Hematopoietic multipotent progenitor cell treated with erythropoietin and hydrocortisone succinate and interleukin-3 and kit ligand, for 17 days (in vitro differentiated cells): ENCODE measurements around the gene TLCD1.
"Not testable (repeated sequence)": the region's sequence is repeated elsewhere in the genome, so short reads cannot be mapped to it uniquely, and the experiment has no call there.

Experiments used
- DNase-seq: peaks from one replicate; pipeline ENCODE4 v3.0.0-alpha.2; 2015; ENCODE audit warnings: low spot score

TLCD1 gene

DNA sequence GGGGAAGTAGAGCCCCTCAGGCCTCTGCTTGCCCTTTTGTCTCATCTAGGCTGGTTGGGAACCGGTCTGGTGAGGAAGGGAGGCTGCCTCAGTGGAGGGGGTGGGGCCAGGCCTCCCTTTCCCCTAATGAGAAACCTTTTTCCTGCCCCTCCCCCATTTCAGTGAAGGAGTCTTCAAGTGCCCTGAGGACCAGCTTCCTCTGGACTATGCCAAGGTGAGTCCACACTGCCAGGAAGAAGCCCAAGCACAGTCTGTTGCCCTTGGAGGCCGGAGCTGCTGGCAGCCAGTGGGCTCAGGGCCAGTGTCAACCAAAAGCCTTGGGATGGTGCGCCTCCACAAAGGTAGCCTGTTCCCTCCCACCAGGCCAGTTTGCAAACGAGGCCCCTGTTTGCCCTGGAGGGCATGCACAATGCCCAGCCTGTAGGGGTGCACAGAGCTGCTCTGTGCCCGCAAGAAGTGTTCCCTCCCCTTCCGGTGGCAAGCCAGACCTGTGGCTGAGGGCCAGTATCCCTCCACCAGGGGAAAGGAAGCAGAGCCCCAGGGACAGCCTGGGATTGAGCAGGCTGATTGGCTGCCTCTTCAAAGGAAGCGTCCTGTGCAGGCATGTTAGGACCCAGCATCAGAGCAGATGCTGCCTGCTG is 21.1 kb upstream of the TLCD1 start:
- no peak for DNase-seq

DNA sequence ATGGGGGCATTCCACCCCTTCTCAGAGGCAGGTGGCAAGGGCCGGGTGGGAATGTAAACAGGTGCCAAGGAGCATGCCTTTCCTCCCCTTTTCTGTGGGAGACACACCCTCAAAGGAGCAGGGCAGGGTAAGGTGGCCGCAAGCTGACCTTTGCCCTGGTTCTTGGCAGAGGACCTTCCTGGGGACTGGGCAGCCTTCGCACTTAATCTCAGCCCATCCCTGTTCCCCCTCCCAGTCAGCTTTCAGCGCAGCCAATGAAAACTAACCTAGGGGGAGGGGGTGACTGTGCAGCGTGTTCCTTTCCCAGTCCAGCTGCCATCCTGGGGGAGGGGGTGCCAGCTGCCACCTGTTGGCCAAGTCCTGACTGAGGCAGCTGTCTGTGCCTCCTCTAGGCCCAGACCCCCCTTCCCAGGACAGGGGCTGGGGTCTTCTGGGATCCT is 20.6 kb upstream of the TLCD1 start:
- DNase-seq = no peak

DNA sequence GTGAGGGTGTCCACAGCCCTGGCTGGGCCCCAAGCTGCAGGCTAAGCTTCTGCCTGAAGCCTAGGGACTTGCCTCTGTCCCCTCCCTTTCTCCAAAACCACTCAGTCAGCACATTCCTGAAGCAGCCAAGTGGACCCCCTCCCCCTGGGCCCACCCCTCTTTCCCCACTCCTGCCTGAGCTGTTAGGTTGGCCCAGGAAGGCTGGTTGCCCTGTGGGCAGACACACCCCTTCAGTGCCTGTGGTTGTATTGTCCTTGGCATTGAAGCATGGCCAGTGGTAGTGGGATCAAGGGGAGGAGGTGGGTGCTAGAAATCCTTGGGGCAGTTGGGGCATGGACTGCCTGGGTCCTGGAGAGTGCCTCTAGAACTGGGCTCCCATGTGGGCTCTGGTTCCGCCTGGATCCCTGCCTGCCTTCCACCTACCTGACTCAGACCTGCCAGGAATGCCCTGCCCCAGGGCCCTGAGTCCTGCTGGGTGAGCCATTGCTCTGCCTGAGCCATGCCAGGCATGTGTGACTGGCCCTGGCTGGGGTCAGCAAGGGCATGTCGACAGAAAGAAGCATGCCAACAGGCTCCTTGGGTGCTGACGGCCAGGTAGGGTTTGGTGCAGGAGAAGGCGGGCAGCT is 19.9 kb upstream of the TLCD1 start:
- DNase-seq = no peak

DNA sequence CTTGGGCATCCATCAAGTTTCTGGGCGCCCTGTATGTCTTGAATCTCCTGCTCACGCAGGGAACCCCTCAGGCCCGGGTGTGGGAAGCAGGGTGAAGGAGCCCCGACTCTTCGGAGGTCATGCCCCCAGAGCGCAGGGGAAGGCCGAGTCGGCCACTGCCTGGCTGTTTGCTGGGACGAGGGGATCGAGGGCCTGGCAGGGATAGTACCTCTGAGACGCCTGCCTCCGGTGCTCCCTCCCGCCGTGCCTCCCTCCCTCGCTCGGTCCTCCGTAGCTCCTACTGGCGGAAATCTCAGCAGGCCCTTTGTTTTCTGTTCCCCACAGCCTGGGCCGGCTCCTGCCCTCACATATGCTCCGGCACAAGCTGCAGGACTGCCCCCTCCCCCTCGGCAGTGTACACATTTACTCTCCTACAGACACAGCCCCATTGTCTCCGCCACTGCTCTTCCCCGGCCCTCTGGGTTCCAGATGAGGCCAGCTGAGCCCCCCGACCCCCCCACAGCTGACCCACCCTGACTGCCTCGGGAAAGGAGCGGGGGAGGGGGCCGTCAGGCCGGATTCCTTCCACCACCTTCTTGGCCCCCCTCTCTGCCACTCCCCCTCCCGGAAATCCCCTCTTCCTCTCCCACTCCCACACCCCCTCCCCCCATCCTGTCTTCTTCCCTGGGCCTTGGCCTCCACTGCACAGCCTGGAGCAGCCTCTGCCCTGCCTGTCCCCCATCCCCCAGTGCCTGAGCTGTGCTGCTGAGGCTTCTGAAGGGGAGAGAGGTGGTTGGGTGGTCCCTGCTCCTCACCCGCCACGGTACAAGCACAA is 19.1 kb upstream of the TLCD1 start:
- no peak for DNase-seq

DNA sequence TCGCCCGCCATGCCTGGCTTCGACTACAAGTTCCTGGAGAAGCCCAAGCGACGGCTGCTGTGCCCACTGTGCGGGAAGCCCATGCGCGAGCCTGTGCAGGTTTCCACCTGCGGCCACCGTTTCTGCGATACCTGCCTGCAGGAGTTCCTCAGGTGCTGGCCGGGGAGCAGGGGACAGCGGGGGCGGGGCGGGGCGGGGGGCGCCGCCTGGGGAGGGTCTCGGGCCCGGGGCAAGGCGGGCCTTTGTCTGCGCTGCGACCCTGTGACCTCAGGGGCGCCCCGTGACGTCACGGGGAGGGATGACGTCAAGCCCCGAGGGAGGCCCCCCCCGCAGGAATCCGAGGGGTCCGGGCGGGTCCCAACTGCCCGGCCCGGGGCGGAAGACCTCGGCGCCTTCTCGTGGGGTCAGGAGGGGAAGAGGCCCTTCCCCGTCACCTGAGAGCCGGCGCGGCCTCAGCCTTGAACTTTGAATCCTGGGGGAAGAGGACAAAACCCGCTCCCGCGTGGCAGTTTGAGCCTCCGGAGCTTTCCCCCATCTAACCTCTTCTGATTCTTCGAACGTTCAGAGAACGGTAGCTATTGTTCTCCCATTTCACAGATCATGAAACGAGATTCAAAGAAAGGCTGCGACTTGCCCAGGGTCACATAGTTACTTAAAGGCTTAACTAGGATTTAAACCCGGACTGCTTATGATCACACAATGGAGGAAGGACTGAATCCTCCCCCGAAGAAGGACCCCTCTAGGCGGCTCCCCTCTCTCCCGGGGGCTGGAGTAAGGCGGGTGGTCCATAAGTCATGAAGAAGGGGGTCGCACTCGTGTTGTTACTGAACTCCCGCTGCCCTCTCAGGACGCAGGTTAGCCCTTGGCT is 18.3 kb upstream of the TLCD1 start:
- peak; percentile 65 for DNase-seq

DNA sequence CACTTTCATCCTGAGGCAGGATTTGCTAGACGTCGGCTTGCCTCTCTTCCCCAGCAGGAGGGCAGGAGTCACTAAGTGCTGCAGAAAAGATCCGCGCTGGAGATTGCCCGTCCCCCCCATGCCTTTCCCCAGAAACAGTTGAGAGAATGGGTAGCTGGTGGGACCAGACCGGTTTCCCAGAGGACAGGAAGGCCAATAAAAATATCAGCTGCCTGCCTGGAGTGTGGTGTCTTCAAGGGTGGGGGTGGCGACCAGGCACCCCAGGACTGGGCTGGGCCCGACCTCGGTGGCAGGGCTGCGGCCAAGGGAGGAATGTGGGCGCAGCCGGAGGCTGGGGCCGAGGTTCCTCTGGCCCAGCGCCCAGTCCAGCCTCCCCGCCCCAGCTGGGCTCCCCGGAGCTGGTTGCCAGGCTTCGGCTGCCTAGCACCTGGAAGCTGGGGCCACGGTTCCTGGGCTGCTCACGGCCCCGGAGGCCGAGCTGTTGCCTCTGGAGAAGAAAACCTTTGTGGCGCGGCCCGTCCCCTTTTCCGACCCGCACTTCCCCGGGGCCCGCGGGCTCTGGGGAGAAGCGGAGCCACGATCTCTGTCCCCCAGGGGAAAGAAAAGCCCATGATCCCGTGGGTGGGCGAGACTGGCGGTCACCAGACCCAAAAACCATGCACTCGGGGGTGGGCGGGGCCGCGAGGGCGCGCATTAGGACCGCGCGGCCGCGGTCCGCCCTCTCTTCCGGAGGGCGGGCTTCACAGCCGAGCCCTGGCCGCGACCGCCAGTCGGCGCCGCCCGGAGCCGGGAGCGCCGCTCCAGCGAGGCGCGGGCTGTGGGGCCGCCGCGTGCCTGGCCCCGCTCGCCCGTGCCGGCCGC is 17.4 kb upstream of the TLCD1 start, which contains the start of gene TRAF4:
Gene TRAF4, plus strand, starts transcription at position 769 of the 861 bp plus-strand sequence. CDS start 102 bp downstream, outside the sequence.
- DNase-seq = peak; percentile 77

DNA sequence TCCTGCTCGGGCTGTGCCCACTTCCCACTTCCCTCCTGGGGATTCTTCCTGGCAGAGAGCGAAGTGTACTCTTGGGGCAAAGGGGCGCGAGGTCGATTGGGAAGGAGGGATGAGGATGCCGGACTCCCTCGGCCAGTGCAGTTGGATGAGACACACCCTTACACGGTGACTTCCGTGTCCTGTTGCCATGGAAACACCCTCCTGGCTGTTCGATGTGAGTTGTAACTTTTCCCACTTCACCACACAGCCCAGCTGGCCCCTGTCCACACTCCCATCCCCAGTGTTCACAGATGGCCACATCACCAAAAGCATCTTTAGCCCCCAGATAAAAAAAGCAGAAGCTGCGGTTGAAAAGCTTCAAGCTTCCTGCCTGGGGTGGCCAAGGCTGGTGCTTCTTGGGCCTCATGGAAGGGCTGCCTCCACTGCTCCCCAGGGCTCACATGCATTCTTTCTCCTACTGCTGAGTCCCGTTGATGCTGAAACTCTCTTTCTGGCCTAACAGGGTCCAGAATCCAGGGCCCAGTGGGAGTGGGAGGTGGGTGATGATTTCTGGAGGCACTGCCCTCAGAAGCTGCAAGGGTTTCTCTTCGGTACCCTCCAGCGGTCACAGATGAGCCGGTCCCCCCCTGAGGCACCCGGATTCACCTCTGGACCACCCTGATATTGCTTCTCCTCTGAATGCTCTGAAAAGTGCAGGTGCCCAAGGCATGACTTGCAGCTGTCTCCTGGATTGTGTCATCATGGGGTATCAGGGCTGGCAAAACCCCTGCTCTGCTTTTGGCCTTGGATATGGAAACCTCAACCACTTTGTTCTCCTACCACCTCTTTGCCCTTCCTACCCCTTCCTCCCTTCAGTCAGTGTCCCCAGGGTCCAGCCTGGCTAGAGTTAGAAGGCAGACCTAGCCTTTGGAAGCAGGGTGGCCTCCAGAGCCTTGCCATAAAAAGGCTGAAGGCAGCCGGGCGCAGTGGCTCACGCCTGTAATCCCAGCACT is 15.6 kb upstream of the TLCD1 start:
- no peak for DNase-seq

DNA sequence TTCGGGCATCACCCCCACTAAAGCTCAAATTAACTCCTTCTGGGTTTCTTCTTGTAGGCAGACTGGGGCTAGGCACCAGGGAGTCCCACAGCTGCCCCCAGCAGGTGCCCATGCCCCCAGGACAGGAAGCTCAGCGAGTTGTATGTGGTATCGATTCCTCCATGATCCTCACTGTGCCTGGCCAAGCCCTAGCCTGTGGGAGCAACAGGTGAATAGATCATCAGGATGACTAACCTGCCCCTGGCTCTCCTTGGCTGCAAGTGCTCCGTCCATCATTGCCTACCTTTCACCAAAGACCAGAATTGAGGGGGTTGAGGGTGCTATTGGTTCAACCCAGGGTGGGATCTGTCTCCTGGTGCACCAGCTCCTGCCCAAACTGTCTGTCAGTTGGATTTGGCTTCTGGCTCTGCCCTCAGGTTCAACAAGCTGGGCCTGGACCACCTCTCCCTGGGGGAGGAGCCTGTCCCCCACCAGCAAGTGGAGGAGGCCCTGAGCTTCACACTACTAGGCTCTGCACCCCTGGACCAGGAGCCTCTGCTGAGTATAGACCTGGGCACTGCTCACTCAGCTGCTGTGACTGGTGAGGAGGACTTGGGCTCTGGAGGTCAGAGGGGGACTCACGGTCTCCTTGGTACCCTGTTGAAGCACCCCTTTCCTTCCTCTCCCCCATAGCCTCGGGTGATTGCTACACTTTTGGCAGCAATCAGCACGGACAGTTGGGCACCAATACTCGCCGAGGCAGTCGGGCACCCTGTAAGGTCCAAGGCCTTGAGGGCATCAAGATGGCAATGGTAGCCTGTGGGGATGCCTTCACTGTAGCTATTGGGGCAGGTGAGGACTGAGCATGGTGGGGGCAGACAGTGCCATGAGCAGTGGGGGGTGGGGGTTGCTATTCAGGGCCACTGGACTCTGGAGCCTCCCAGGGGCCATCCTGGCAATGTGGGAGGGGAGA is 14.6 kb upstream of the TLCD1 start:
- no peak for DNase-seq

DNA sequence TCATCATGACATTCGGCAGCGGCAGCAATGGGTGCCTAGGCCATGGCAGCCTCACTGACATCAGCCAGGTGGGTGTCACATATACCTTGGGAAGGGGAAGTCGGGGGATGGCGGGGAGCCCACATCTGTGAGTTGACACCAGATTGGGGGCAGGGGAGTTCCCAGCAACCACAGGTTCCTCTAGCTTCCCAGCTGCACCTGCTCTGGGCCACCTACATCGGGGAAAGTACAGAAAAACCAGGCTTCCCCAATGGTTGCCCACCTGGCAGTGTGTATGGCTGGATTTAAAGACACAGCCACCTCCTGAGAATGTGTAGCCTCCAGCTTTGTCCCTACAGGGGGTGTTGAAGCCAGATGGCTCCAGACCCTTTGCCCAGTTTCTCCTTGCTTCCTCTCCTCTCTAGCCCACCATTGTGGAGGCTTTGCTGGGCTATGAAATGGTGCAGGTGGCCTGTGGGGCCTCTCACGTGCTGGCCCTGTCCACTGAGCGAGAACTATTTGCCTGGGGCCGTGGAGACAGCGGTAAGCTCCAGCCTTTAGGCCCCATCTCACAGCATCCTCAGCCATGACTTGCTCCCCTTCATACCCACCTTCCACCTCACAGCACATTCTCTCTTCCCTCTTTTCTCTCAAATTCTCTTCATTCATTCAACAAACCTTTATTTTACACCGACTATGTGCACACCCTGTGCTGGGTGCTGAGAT is 12.8 kb upstream of the TLCD1 start:
- DNase-seq = no peak

DNA sequence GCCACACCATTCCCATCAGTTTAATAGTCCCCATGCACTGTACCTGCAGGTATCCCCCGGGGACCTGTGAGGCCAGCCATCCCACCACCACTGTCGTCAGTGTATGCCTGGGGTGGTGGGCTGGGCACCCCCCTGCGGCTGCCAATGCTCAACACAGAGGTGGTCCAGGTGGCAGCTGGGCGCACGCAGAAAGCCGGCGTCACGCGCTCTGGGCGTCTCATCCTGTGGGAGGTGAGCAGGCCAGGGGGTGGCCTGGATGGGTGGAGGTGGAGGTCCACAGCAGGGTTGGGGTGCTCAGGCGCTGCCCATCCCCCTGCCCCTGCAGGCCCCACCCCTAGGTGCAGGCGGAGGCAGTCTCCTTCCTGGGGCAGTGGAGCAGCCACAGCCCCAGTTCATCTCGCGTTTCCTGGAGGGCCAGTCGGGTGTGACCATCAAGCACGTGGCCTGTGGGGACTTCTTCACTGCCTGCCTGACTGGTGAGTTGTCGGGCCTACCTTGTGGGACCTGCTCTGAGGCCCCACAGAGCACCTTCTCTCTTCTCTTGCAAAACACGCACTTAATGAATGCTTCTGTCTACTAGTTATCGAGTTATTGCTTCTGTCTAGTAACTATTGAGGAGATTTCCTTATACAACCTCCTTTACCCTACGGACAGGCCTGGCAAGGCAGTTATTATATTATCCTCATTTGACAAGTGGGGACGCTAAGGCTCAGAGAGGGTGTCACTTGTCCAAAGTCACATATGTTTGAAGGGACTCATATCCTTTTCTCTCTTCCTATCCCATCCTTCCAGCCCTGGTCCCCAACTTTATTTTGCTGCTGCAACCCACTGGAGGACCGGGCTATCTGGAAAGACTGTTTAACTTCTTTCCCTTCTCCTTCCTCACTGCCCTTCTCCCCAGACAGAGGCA is 12.0 kb upstream of the TLCD1 start:
- no peak for DNase-seq

DNA sequence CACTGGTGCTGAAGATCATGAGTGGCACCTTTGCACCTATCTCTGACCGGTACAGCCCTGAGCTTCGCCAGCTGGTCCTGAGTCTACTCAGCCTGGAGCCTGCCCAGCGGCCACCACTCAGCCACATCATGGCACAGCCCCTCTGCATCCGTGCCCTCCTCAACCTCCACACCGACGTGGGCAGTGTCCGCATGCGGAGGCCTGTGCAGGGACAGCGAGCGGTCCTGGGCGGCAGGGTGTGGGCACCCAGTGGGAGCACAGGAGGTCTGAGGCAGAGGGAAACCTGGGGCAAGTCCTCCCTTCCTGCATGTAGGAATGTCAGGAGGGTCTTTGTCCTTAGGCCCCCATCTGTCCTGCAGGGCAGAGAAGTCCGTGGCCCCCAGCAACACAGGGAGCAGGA is 11.3 kb upstream of the TLCD1 start:
- no peak for DNase-seq

DNA sequence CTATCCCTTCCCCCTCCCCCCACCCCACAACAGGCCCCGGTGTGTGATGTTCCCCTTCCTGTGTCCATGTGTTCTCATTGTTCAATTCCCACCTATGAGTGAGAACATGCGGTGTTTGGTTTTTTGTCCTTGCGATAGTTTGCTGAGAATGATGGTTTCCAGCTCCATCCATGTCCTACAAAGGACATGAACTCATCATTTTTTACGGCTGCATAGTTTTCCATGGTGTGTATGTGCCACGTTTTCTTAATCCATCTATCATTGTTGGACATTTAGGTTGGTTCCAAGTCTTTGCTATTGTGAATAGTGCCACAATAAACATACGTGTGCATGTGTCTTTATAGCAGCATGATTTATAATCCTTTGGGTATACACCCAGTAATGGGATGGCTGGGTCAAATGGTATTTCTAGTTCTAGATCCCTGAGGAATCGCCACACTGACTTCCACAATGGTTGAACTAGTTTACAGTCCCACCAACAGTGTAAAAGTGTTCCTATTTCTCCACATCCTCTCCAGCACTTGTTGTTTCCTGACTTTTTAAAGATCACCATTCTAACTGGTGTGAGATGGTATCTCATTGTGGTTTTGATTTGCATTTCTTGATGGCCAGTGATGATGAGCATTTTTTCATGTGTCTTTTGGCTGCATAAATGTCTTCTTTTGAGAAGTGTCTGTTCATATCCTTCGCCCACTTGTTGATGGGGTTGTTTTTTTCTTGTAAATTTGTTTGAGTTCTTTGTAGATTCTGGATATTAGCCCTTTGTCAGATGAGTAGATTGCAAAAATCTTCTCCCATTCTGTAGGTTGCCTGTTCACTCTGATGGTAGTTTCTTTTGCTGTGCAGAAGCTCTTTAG is 10.1 kb upstream of the TLCD1 start:
- DNase-seq = not testable (repeated sequence)

DNA sequence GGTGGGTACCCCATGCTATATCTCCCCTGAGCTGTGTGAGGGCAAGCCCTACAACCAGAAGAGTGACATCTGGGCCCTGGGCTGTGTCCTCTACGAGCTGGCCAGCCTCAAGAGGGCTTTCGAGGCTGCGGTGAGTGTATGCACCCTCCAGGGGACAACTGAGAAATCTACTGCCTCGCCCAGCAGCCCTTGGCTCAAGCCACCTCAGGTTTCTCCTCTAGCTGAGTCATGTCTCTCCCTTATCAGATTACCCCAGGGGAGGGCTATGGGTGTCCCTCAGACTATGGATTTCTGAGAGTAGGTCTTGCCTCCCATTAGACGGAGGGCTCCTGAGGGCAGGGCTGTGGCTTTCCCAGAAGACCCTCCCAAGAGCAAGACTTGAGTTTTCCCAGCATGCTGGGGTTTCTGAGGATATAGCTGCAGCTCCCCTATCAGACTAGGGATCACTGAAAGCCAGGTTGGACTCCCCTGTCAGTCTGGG is 9.2 kb upstream of the TLCD1 start:
- DNase-seq = peak; percentile 80

DNA sequence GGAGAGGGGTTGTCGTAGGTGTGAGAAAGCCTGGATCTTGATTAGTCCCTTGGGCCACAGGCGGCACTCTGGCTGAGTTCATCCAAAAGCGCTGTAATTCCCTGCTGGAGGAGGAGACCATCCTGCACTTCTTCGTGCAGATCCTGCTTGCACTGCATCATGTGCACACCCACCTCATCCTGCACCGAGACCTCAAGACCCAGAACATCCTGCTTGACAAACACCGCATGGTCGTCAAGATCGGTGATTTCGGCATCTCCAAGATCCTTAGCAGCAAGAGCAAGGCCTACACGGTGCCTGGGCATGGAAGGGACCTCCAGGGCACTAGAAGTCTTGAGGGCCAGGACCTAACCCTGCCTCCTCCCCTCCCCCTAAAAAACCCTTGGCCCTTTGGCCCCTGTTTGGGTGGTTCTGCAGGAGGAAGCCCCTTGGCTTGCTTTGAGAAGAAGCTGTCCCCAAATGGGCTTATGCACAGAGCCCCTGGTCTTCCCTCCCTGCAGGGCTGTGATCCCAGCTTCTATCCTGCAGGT is 8.7 kb upstream of the TLCD1 start:
- no peak for DNase-seq

DNA sequence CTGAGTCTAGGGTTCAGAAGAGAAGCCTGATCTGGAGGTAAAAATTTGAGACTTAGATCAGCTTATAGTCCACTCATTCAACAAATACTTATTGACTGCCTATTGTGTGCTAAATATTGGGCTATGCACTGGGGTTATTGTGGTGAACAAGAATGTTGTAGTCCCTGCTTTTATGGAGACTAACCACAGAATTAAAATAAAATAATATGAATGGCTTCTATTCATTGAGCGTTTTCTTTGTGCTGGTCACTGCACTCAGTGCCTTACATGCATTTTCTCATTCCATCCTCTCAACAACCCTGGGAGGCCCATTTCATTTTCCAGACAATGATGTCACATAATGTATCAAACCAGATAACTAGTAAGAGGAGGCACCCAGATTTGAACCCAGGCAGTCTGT is 7.3 kb upstream of the TLCD1 start:
- no peak for DNase-seq

DNA sequence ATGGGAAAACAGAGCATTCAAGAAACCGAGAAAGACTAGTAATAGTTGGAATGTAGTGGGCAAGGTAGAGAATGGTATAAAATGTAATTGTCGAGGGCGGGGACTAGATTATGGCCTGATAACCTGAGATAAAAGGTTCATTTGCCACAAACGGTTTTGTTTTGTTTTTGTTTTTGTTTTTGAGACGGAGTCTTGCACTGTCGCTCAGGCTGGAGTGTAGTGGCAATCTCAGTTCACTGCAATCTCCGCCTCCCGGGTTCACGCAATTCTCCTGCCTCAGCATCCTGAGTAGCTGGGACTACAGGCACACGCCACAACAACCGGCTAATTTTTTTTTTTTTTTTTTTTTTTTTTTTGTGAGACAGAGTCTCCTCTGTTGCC is 3.9 kb upstream of the TLCD1 start:
- DNase-seq = no peak
